Measurements from ENCODE around the gene TMPRSS3. TPM values are rescaled to one million over a fixed set of nuclear protein-coding genes. Genes with fewer than 3 reads are reported as not detected.
A peak's percentile ranks its signal among the peaks of the same experiment; 100 is the strongest.

TMPRSS3 gene
- total RNA-seq (2021) (4.3 and 8.6 TPM in 2 replicates), Bru-seq, nascent RNA (percentile 33 among the genes with signal in this experiment), BruChase-seq, experiment 1, labeled RNA remaining after a 2-hour chase (percentile 36 among the genes with signal in this experiment), BruChase-seq, experiment 2, labeled RNA remaining after a 6-hour chase (percentile 33 among the genes with signal in this experiment)
- long read RNA-seq, transcript TMPRSS3-202 (9 exons, 1,342 nt), result major isoform, 13 of 20 reads
- long read RNA-seq, partial matches to known transcripts, result 1 of 20 reads
- long read RNA-seq, other reads (novel, unspliced or antisense), result 2 of 20 reads

DNA sequence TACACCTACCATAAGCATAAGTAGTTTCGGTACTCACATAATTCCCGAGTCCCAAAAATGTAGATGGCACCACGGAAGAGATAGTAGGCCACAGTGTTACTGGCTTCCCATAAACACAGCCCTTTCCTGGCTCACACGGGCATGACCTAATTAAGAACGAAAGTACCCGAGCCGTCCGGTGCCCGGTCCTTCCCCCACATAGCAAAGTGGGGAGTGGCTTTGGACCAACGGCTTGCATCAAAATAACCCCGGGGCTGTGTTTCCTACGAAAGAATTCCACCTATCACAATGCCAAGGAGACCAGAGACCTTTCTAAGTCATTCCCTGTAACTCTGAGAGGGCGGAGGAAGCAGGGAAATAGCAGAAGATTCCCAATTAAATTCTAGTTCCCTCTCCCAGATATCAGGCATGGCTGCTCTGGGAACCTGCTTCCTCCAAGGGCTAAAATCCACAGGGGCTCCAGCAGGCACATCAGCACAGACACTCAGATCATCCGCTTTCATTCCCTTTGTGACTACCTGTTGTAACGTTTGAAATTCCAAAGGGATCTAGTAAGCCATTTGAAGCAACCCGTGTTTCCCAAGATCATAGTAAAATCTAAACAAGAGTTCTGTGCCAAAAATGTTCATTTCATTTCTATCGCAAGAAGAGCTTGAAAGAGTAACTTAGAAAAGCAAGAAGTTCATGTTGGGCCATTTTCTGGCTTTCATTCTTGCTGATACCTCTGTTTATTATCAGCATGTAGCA is at the start of gene TMPRSS3:
Gene TMPRSS3 (minus strand): TSS at position 148 of the 747 bp plus-strand sequence. CDS start 635 bp downstream, outside the sequence.
- H3K4me3 ChIP-seq, result peak within 1 kb of the TSS; percentile 45; the same call in 1 of the 2 replicates
- H3K9me3 ChIP-seq (ENCODE audit: insufficient read depth, low read depth), result no peaks in the 10 kb centered on the region
- no peaks in the 10 kb centered on the region for H3K36me3 ChIP-seq (ENCODE audit: low read depth)
- H3K4me1 ChIP-seq (replicated peaks; ENCODE audit: insufficient read depth), result peaks cover 14% of the 10 kb centered on the region; the same call in 1 of the 2 replicates
- H4K20me1 ChIP-seq (ENCODE audit: insufficient read depth), result no peaks in the 10 kb centered on the region
- peak within 1 kb of the TSS; percentile 62 for H3K27ac ChIP-seq
- TF ChIP-seq, protein P1, sequence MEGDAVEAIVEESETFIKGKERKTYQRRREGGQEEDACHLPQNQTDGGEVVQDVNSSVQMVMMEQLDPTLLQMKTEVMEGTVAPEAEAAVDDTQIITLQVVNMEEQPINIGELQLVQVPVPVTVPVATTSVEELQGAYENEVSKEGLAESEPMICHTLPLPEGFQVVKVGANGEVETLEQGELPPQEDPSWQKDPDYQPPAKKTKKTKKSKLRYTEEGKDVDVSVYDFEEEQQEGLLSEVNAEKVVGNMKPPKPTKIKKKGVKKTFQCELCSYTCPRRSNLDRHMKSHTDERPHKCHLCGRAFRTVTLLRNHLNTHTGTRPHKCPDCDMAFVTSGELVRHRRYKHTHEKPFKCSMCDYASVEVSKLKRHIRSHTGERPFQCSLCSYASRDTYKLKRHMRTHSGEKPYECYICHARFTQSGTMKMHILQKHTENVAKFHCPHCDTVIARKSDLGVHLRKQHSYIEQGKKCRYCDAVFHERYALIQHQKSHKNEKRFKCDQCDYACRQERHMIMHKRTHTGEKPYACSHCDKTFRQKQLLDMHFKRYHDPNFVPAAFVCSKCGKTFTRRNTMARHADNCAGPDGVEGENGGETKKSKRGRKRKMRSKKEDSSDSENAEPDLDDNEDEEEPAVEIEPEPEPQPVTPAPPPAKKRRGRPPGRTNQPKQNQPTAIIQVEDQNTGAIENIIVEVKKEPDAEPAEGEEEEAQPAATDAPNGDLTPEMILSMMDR (conservative IDR thresholded peaks at IDR 0.05), result no peak
- no peak for TF ChIP-seq EZH2 (IDR thresholded peaks at IDR 0.05; ENCODE audit: low read depth)
- POLR2A ChIA-PET (ENCODE audit: unreplicated experiment), result interaction anchor here (0.6 kb wide), 1 partner anchor 42 kb away, joined by 4 read pairs; no protein-coding TSS in a partner anchor
- H3K9me2 ChIP-seq (ENCODE audit: insufficient read depth), result no peaks in the 10 kb centered on the region
- no peaks in the 10 kb centered on the region for H3K79me2 ChIP-seq (ENCODE audit: low read depth)
- no peaks in the 10 kb centered on the region for H3F3A ChIP-seq (ENCODE audit: insufficient read depth, low read depth)
- CTCF ChIA-PET, result no interaction called here
- intact Hi-C loops (cut with micrococcal nuclease; ENCODE audit: unreplicated experiment), result no loop called here
- H3K4me2 ChIP-seq, result peak within 1 kb of the TSS; percentile 79
- peak within 1 kb of the TSS; percentile 68 for H2AFZ ChIP-seq
- no TSS peak for BruUV-seq (replicated peaks)
- DNase-seq, result peak; percentile 62 to 66
- H3K27me3 ChIP-seq (ENCODE audit: insufficient read depth, low read depth), result no peaks in the 10 kb centered on the region

DNA sequence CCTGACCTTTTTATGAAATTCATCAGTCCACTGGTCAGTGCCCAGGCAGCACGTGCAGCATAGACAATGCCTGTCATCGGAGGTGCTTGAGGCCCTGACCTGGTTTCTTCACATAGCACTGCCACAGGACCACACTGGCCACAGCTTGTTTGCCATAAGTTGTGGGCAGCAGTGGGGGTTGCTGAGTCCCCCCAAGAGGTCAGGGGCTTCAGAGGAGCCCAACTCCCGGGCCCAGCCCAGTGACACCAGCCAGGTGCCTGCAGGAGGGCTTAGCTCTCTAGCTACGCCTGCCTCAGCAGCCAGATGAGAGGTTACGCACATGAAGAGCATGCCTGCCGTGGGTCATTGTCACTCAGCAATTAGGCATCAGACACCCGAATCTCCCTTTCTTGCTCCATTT is 49.5 kb upstream of the TMPRSS3 start:
- H4K20me1 ChIP-seq (ENCODE audit: insufficient read depth), result no peaks in the 10 kb centered on the region
- CTCF ChIA-PET, result no interaction called here
- H3K27ac ChIP-seq, result no peak overlapping the region
- TF ChIP-seq, protein P1 (conservative IDR thresholded peaks at IDR 0.05), result no peak
- TF ChIP-seq EZH2 (IDR thresholded peaks at IDR 0.05; ENCODE audit: low read depth), result no peak
- no peaks in the 10 kb centered on the region for H3K4me1 ChIP-seq (replicated peaks; ENCODE audit: insufficient read depth)
- POLR2A ChIA-PET (ENCODE audit: unreplicated experiment), result no interaction called here
- no peaks in the 10 kb centered on the region for H3K36me3 ChIP-seq (ENCODE audit: low read depth)
- intact Hi-C loops (cut with micrococcal nuclease; ENCODE audit: unreplicated experiment), result no loop called here
- 0 out of 2 replicates have a peak, but pooled peaks cover 3% of the 10 kb centered on the region for H3K27me3 ChIP-seq (ENCODE audit: insufficient read depth, low read depth)
- BruUV-seq (replicated peaks), result no TSS peak
- no peaks in the 10 kb centered on the region for H3K9me3 ChIP-seq (ENCODE audit: insufficient read depth, low read depth)
- H3F3A ChIP-seq (ENCODE audit: insufficient read depth, low read depth), result no peaks in the 10 kb centered on the region; the same call in 1 of the 2 replicates
- H3K79me2 ChIP-seq (ENCODE audit: low read depth), result no peaks in the 10 kb centered on the region
- H3K4me3 ChIP-seq, result no peak overlapping the region
- no peak overlapping the region for H2AFZ ChIP-seq
- DNase-seq, result no peak
- no peak overlapping the region for H3K4me2 ChIP-seq
- no peaks in the 10 kb centered on the region for H3K9me2 ChIP-seq (ENCODE audit: insufficient read depth)

DNA sequence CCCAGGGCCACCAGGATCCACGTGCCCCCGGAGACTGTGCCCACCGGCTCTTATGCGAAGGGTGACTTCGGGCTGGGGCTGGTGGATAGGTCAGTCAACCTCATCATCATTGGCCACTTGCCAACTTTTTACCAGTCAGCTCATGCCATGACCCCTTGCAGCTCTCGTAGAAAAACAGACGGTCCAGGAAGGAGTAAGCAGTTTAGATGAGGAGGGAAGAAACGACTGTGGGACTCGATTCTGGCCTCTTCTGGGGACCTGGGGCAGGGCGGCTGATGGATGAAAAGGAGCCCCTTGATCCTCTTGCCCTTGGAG is 48.9 kb upstream of the TMPRSS3 start:
- intact Hi-C loops (cut with micrococcal nuclease; ENCODE audit: unreplicated experiment), result no loop called here
- Histone ChIP-seq H3F3A (ENCODE audit: insufficient read depth, low read depth) (no peaks in the 10 kb centered on the region; the same call in 1 of the 2 replicates), H3K9me3 (ENCODE audit: insufficient read depth, low read depth) (no peaks in the 10 kb centered on the region), H3K4me2 (no peak overlapping the region), H3K4me1 (replicated peaks; ENCODE audit: insufficient read depth) (no peaks in the 10 kb centered on the region), H3K9me2 (ENCODE audit: insufficient read depth) (no peaks in the 10 kb centered on the region), H4K20me1 (ENCODE audit: insufficient read depth) (no peaks in the 10 kb centered on the region), H2AFZ (no peak overlapping the region), H3K27me3 (ENCODE audit: insufficient read depth, low read depth) (0 out of 2 replicates have a peak, but pooled peaks cover 3% of the 10 kb centered on the region), H3K36me3 (ENCODE audit: low read depth) (no peaks in the 10 kb centered on the region), H3K27ac (no peak overlapping the region), H3K4me3 (no peak overlapping the region), H3K79me2 (ENCODE audit: low read depth) (no peaks in the 10 kb centered on the region)
- ChIA-PET CTCF (no interaction called here), POLR2A (ENCODE audit: unreplicated experiment) (no interaction called here)
- TF ChIP-seq EZH2 (IDR thresholded peaks at IDR 0.05; ENCODE audit: low read depth), result no peak
- TF ChIP-seq, protein P1 (conservative IDR thresholded peaks at IDR 0.05), result no peak
- DNase-seq, result no peak
- no TSS peak for BruUV-seq (replicated peaks)

All from PC-9 (cell line).